H1 (cell line): Measurements from ENCODE around the gene ERH. TPM values are rescaled to one million over a fixed set of nuclear protein-coding genes. Genes with fewer than 3 reads are reported as not detected.

Source experiments
- CTCF ChIA-PET: fragments of 300-600 bp; sonication (Branson Sonifier 250); formaldehyde crosslinking; loops from one replicate; lab custom pipeline; 2021; ENCODE audit not compliant: partially characterized antibody; lab: Charles Lee
- POLR2A ChIA-PET: fragments of 300-600 bp; sonication (Branson Sonifier 250); formaldehyde crosslinking; loops from one replicate; lab custom pipeline; 2021; ENCODE audit warnings: inconsistent platforms; ENCODE audit not compliant: partially characterized antibody; lab: Charles Lee
- DNase-seq, 2 experiments: peaks; one replicate each; pipeline versions ENCODE4 v3.0.0 to v3.0.0-alpha.2; 2010 to 2022; ENCODE audit warnings: low spot score in 2 of 2, low read depth in 1 of 2, mixed read lengths in 1 of 2
- FAIRE-seq: peaks from 2 replicates; lab custom pipeline; 2011; peaks lifted over from hg19 to GRCh38; lab: Jason Lieb, UNC
- H2AFZ ChIP-seq: 2 replicates; pipeline ENCODE4 v1.8.1; 2012; ENCODE audit warnings: low read length, inconsistent platforms
- H2AK5ac ChIP-seq: 2 replicates; pipeline ENCODE4 v1.6.1; 2013; ENCODE audit warnings: low read depth, low read length
- H2BK120ac ChIP-seq: replicated peaks from 2 replicates; pipeline ENCODE3; 2013; ENCODE audit warnings: low read depth, low read length, inconsistent platforms
- H2BK12ac ChIP-seq: 2 replicates; pipeline ENCODE4 v1.6.1; 2013; ENCODE audit warnings: low read depth, low read length
- H2BK15ac ChIP-seq: 2 replicates; pipeline ENCODE4 v1.6.1; 2013; ENCODE audit warnings: low read length
- H2BK20ac ChIP-seq: 2 replicates; pipeline ENCODE4 v1.6.1; 2013; ENCODE audit warnings: low read length
- H2BK5ac ChIP-seq: 2 replicates; pipeline ENCODE4 v1.6.1; 2013; ENCODE audit warnings: low read depth, low read length
- H3K14ac ChIP-seq: 2 replicates; pipeline ENCODE4 v1.6.1; 2013; ENCODE audit warnings: inconsistent platforms; ENCODE audit not compliant: insufficient read length
- H3K18ac ChIP-seq: 2 replicates; pipeline ENCODE4 v1.6.1; 2013; ENCODE audit warnings: low read length; ENCODE audit errors: extremely low read depth
- H3K23ac ChIP-seq: 2 replicates; pipeline ENCODE4 v1.6.1; 2013; ENCODE audit warnings: inconsistent platforms; ENCODE audit not compliant: insufficient read length
- H3K23me2 ChIP-seq: 2 replicates; pipeline ENCODE4 v1.6.1; 2013; ENCODE audit warnings: low read depth, low read length
- H3K27ac ChIP-seq: 2 replicates; pipeline ENCODE4 v1.6.1; 2011; ENCODE audit warnings: low read depth, low read length, inconsistent platforms
- H3K27me3 ChIP-seq, 4 experiments: replicated peaks in 1 of 4; 1 replicate in 1 of 4; 2 replicates in 3 of 4; pipeline versions ENCODE4 v1.6.1 to v1.8.1; 2011 to 2013; ENCODE audit warnings: low read length in 3 of 4, mild to moderate bottlenecking in 3 of 4, inconsistent platforms in 2 of 4, mixed read lengths in 2 of 4, moderate library complexity in 1 of 4; ENCODE audit not compliant: control insufficient read depth in 3 of 4, insufficient read depth in 3 of 4; ENCODE audit errors: extremely low read depth in 1 of 4
- H3K36me3 ChIP-seq, 4 experiments: 2 replicates each; pipeline versions ENCODE4 v1.6.1 to v1.8.1; 2011 to 2013; ENCODE audit warnings: mild to moderate bottlenecking in 4 of 4, low read length in 3 of 4, moderate library complexity in 2 of 4, control low read depth in 1 of 4, inconsistent platforms in 1 of 4; ENCODE audit not compliant: insufficient read depth in 4 of 4, control insufficient read depth in 2 of 4
- H3K4ac ChIP-seq: replicated peaks from 2 replicates; pipeline ENCODE3; 2013; ENCODE audit warnings: low read length, low read depth, mixed read lengths, inconsistent platforms; ENCODE audit not compliant: insufficient read length
- H3K4me1 ChIP-seq, 4 experiments: replicated peaks in 1 of 4; 1 replicate in 1 of 4; 2 replicates in 3 of 4; pipeline versions ENCODE4 v1.6.1 to v1.8.1; 2011 to 2013; ENCODE audit warnings: low read length in 3 of 4, inconsistent platforms in 2 of 4, mixed read lengths in 1 of 4; ENCODE audit not compliant: insufficient read depth in 4 of 4, control insufficient read depth in 3 of 4
- H3K4me2 ChIP-seq, 2 experiments: 2 replicates each; pipeline versions ENCODE4 v1.6.1 to v1.8.1; 2011 to 2013; ENCODE audit warnings: low read depth in 2 of 2, low read length in 2 of 2, control low read depth in 1 of 2, inconsistent platforms in 1 of 2, mild to moderate bottlenecking in 1 of 2; ENCODE audit not compliant: insufficient read depth in 1 of 2
- H3K4me3 ChIP-seq, 4 experiments: fragments of 200-600, 300-600 bp in 1 of 4; sonication (generic), shearing (Covaris generic), sonication (Bioruptor Twin) in 1 of 4; 2 replicates each; pipeline versions ENCODE4 v1.5.1 to v1.8.1; 2011 to 2016; ENCODE audit warnings: low read length in 4 of 4, low read depth in 3 of 4, control low read depth in 2 of 4, inconsistent platforms in 2 of 4, mild to moderate bottlenecking in 2 of 4, mixed read lengths in 1 of 4, moderate library complexity in 1 of 4; ENCODE audit not compliant: insufficient read depth in 2 of 4; ENCODE audit errors: extremely low read depth in 1 of 4
- H3K56ac ChIP-seq: replicated peaks from 2 replicates; pipeline ENCODE3; 2013; ENCODE audit warnings: low read depth, mild to moderate bottlenecking, mixed read lengths, low read length, inconsistent platforms; ENCODE audit not compliant: insufficient read length
- H3K79me1 ChIP-seq: 2 replicates; pipeline ENCODE4 v1.6.1; 2013; ENCODE audit warnings: low read depth, low read length, control low read depth
- H3K79me2 ChIP-seq, 2 experiments: 2 replicates each; pipeline versions ENCODE4 v1.6.1 to v1.8.1; 2012 to 2013; ENCODE audit warnings: low read length in 2 of 2, mild to moderate bottlenecking in 2 of 2, inconsistent platforms in 1 of 2; ENCODE audit not compliant: insufficient read depth in 2 of 2, control insufficient read depth in 1 of 2
- H3K9ac ChIP-seq, 4 experiments: replicated peaks in 1 of 4; 1 replicate in 1 of 4; 2 replicates in 3 of 4; pipeline versions ENCODE4 v1.6.1 to v1.8.1; 2011 to 2013; ENCODE audit warnings: low read depth in 3 of 4, low read length in 3 of 4, control low read depth in 2 of 4, mild to moderate bottlenecking in 2 of 4, moderate library complexity in 2 of 4, inconsistent platforms in 1 of 4; ENCODE audit errors: extremely low read depth in 1 of 4
- H3K9me3 ChIP-seq, 2 experiments: 2 replicates each; pipeline versions ENCODE4 v1.6.1 to v1.8.1; 2012 to 2013; ENCODE audit warnings: mild to moderate bottlenecking in 2 of 2, moderate library complexity in 2 of 2, control low read depth in 1 of 2, inconsistent platforms in 1 of 2, low read depth in 1 of 2, low read length in 1 of 2, mixed read lengths in 1 of 2; ENCODE audit not compliant: insufficient read depth in 2 of 2
- H4K20me1 ChIP-seq, 2 experiments: replicated peaks in 1 of 2; 2 replicates each; pipeline versions ENCODE3 to v1.8.1; 2011 to 2013; ENCODE audit warnings: inconsistent platforms in 2 of 2, low read length in 2 of 2, mild to moderate bottlenecking in 1 of 2; ENCODE audit not compliant: insufficient read depth in 2 of 2, control insufficient read depth in 1 of 2
- H4K5ac ChIP-seq: 2 replicates; pipeline ENCODE4 v1.6.1; 2013; ENCODE audit warnings: low read length, low read depth, mixed read lengths, inconsistent platforms; ENCODE audit not compliant: insufficient read length
- H4K8ac ChIP-seq: 2 replicates; pipeline ENCODE4 v1.8.0; 2013; ENCODE audit warnings: mild to moderate bottlenecking, moderate library complexity, low read length, inconsistent platforms; ENCODE audit not compliant: insufficient read depth; ENCODE audit errors: extremely low read depth
- H4K91ac ChIP-seq: replicated peaks from 2 replicates; pipeline ENCODE3; 2013; ENCODE audit warnings: low read length, mixed read lengths, inconsistent platforms; ENCODE audit not compliant: insufficient read length
- CBX5 ChIP-seq: fragments of 300-800, 300-1000 bp; sonication (generic); IDR thresholded peaks from 2 replicates; pipeline ENCODE4 v1.7.1; 2016; ENCODE audit warnings: antibody characterized with exemption, low read length, low read depth
- RNF2 ChIP-seq: fragments of 200-900, 300-1000 bp; sonication (generic); IDR thresholded peaks from 2 replicates; pipeline ENCODE4 v1.7.1; 2016; ENCODE audit warnings: borderline replicate concordance, low read depth, mild to moderate bottlenecking, antibody characterized with exemption, low read length; ENCODE audit not compliant: poor library complexity, severe bottlenecking; ENCODE audit errors: missing control alignments
- TAF1 ChIP-seq: IDR thresholded peaks from 2 replicates; pipeline ENCODE4 v1.6.1; 2011; ENCODE audit warnings: mild to moderate bottlenecking, low read depth, low read length
- WGBS, 2 experiments: shearing (Covaris generic) in 1 of 2; methylation state at CpG; one replicate each; pipeline versions ENCODE4 v1.1.6 to v1.1.7; 2013 to 2015; ENCODE audit warnings: low lambda C conversion rate in 2 of 2, mixed read lengths in 2 of 2, inconsistent platforms in 1 of 2, low coverage in 1 of 2, missing lambda C conversion rate in 1 of 2; ENCODE audit not compliant: insufficient replicate concordance in 2 of 2, insufficient coverage in 1 of 2, insufficient read length in 1 of 2; ENCODE audit errors: extremely low coverage in 1 of 2, missing lambda C conversion rate in 1 of 2; 5-methylcytosine and 5-hydroxymethylcytosine counted together
- polyA plus RNA-seq, 7 experiments: library from polyadenylated mRNA; depleted of rRNA in 3 of 7; stranded (reverse) in 5 of 7; unstranded in 2 of 7; fragments of >200 nt in 5 of 7; fragments of 200-250 nt in 2 of 7; gene quantifications; 1 replicate in 5 of 7; 2 replicates in 1 of 7; 4 replicates in 1 of 7; pipeline versions ENCODE4 v1.2.1 to v1.2.3, GENCODE V29; 2011 to 2013; ENCODE audit warnings: missing spikeins in 2 of 7, mixed read lengths in 2 of 7
- total RNA-seq: library from RNA; stranded (reverse); fragmentation: NEBNext Ultra II Directional; extraction: Animal tissue kit (Norgen Biotek cat#: 25700); gene quantifications from 2 replicates; pipeline ENCODE4 v1.2.1, GENCODE V29; 2021

The ERH gene
- total and polyA plus RNA-seq, 2 of the 8 experiments (the other 6 are each of a cell fraction or from before 2014, with no cell fraction given): 329 to 454 TPM

- no peak overlapping the region for H2BK20ac ChIP-seq
- no peak overlapping the region for H3K4ac ChIP-seq
- no peaks in the 10 kb centered on the region for H3K79me2 ChIP-seq
- H3K23ac ChIP-seq: no peak overlapping the region
- ChIA-PET CTCF (interaction anchor here (1.3 to 9.8 kb wide), 4 partner anchors 7 to 112 kb away, joined by 3 to 78 read pairs (median 39); no protein-coding TSS in a partner anchor), POLR2A (interaction anchor here (1.2 kb wide), 1 partner anchor 32 kb away, joined by 3 read pairs; no protein-coding TSS in a partner anchor)
- no peaks in the 10 kb centered on the region; the same call in 1 of the 2 replicates for H3K79me1 ChIP-seq
- no peak overlapping the region for H4K8ac ChIP-seq
- H3K36me3 ChIP-seq: no peaks in the 10 kb centered on the region
- H2BK5ac ChIP-seq: no peak overlapping the region
- no peaks in the 10 kb centered on the region for H3K23me2 ChIP-seq
- H3K27ac ChIP-seq: no peak overlapping the region
- DNase-seq (no peak), FAIRE-seq (no peak)
- H3K4me2 ChIP-seq: no peak overlapping the region
- H3K56ac ChIP-seq: no peak overlapping the region
- no peak overlapping the region for H3K14ac ChIP-seq
- no peak overlapping the region for H4K5ac ChIP-seq
- H3K27me3 ChIP-seq: no peaks in the 10 kb centered on the region
- H3K4me1 ChIP-seq: peaks cover 0 to 5% (median 2%) of the 10 kb centered on the region in 4 experiments; a peak in 4 of 7 replicates
- H3K9ac ChIP-seq: no peak overlapping the region
- WGBS, 2 experiments: 89% methylated on average over 6 of the region's 6 CpGs; no CpG with 5 or more reads in 1 of the 2 experiments
- no peak overlapping the region for H3K18ac ChIP-seq
- no peak overlapping the region for H2AFZ ChIP-seq
- TF ChIP-seq RNF2 (no peak), TAF1 (no peak), CBX5 (no peak)
- no peak overlapping the region for H3K4me3 ChIP-seq
- H2BK12ac ChIP-seq: no peak overlapping the region
- no peak overlapping the region for H2BK15ac ChIP-seq
- no peak overlapping the region for H4K91ac ChIP-seq
- H2AK5ac ChIP-seq: no peak overlapping the region
- H3K9me3 ChIP-seq: no peaks in the 10 kb centered on the region
- H4K20me1 ChIP-seq: peaks cover 0 to 1% of the 10 kb centered on the region in 2 experiments
- H2BK120ac ChIP-seq: no peak overlapping the region
These were observed 42.9 kb downstream of the ERH start for GRCh38 chr14:69355154-69355597.
